ENCODE measurements around the gene CHL1.

DNA sequence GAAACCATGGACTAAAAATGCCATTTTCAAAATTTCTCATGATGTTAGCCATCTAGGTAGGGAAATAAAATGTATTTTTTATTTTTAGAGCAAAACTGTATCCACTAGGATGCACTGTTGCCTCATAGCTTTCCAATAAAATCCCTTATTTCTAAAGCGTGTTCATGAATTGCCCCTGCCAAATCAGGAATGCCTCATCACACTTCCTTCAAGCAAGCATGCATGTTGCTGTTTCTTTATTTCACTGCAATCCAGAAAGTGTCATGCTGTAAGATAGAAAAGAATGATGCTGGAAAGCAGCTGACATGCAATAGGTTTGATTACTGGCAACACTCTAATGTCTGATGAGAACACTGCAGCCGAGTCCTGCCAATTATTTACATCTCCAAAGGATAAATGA is 239.5 kb downstream of the CHL1 start:
- TF ChIP-seq, protein P1, sequence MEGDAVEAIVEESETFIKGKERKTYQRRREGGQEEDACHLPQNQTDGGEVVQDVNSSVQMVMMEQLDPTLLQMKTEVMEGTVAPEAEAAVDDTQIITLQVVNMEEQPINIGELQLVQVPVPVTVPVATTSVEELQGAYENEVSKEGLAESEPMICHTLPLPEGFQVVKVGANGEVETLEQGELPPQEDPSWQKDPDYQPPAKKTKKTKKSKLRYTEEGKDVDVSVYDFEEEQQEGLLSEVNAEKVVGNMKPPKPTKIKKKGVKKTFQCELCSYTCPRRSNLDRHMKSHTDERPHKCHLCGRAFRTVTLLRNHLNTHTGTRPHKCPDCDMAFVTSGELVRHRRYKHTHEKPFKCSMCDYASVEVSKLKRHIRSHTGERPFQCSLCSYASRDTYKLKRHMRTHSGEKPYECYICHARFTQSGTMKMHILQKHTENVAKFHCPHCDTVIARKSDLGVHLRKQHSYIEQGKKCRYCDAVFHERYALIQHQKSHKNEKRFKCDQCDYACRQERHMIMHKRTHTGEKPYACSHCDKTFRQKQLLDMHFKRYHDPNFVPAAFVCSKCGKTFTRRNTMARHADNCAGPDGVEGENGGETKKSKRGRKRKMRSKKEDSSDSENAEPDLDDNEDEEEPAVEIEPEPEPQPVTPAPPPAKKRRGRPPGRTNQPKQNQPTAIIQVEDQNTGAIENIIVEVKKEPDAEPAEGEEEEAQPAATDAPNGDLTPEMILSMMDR (IDR thresholded peaks at IDR 0.05; ENCODE audit: borderline replicate concordance, extremely low read depth, low read length, poor library complexity, severe bottlenecking) = no peak
- no peak for TF ChIP-seq EZH2 (IDR thresholded peaks at IDR 0.05; ENCODE audit: borderline replicate concordance, low read depth, low read length, severe bottlenecking)

Data from DND-41 (cell line).